H1 (cell line): Measurements from ENCODE around the gene WFDC1. TPM values are rescaled to one million over a fixed set of nuclear protein-coding genes. Genes with fewer than 3 reads are reported as not detected.

Experiments used
- CHD1 ChIP-seq: IDR thresholded peaks from 2 replicates; pipeline ENCODE4 v1.6.1; 2012; ENCODE audit warnings: low read depth, low read length, improper control_type of control experiment
- TAF7 ChIP-seq: optimal IDR thresholded peaks from 2 replicates; pipeline ENCODE3; 2011; ENCODE audit warnings: low read depth, mild to moderate bottlenecking, inconsistent platforms, low read length, moderate library complexity, borderline replicate concordance
- polyA plus RNA-seq, 7 experiments: library from polyadenylated mRNA; depleted of rRNA in 3 of 7; stranded (reverse) in 5 of 7; unstranded in 2 of 7; fragments of >200 nt in 5 of 7; fragments of 200-250 nt in 2 of 7; gene quantifications; 1 replicate in 5 of 7; 2 replicates in 1 of 7; 4 replicates in 1 of 7; pipeline versions ENCODE4 v1.2.1 to v1.2.3, GENCODE V29; 2011 to 2013; ENCODE audit warnings: missing spikeins in 2 of 7, mixed read lengths in 2 of 7
- total RNA-seq: library from RNA; stranded (reverse); fragmentation: NEBNext Ultra II Directional; extraction: Animal tissue kit (Norgen Biotek cat#: 25700); gene quantifications from 2 replicates; pipeline ENCODE4 v1.2.1, GENCODE V29; 2021
- TF ChIP-seq, protein P1 (sequence below): fragments of 300-600 bp; sonication (generic); IDR thresholded peaks from 2 replicates; pipeline ENCODE4 v1.7.1; 2012; ENCODE audit warnings: low read length, moderate library complexity, mild to moderate bottlenecking, inconsistent platforms; ENCODE audit not compliant: insufficient replicate concordance

WFDC1 gene
- total and polyA plus RNA-seq, 2 of the 8 experiments (the other 6 are each of a cell fraction or from before 2014, with no cell fraction given) = 0.70 to 1.1 TPM

DNA sequence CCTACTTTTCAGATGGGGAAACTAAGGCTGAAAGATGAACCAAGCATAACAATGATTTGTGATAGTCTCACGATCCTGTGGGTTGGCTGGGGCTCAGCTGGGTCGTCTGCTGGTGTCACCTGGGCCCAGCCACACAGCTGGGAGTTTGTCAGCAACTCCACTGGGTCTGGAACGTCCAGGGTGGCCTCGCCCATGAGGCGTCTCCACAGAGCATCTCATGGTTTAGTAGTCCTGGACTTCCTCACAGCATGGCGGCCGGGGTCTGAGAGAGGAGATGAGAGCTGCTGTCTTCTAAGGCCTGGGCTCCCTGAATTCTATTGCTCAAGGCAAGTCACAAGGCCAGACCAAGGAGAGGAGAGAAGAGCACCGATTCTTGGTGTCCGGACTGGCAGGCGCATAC, 24.1 kb upstream of the WFDC1 start (continued):
- no peak for TF ChIP-seq TAF7
- TF ChIP-seq, protein P1, sequence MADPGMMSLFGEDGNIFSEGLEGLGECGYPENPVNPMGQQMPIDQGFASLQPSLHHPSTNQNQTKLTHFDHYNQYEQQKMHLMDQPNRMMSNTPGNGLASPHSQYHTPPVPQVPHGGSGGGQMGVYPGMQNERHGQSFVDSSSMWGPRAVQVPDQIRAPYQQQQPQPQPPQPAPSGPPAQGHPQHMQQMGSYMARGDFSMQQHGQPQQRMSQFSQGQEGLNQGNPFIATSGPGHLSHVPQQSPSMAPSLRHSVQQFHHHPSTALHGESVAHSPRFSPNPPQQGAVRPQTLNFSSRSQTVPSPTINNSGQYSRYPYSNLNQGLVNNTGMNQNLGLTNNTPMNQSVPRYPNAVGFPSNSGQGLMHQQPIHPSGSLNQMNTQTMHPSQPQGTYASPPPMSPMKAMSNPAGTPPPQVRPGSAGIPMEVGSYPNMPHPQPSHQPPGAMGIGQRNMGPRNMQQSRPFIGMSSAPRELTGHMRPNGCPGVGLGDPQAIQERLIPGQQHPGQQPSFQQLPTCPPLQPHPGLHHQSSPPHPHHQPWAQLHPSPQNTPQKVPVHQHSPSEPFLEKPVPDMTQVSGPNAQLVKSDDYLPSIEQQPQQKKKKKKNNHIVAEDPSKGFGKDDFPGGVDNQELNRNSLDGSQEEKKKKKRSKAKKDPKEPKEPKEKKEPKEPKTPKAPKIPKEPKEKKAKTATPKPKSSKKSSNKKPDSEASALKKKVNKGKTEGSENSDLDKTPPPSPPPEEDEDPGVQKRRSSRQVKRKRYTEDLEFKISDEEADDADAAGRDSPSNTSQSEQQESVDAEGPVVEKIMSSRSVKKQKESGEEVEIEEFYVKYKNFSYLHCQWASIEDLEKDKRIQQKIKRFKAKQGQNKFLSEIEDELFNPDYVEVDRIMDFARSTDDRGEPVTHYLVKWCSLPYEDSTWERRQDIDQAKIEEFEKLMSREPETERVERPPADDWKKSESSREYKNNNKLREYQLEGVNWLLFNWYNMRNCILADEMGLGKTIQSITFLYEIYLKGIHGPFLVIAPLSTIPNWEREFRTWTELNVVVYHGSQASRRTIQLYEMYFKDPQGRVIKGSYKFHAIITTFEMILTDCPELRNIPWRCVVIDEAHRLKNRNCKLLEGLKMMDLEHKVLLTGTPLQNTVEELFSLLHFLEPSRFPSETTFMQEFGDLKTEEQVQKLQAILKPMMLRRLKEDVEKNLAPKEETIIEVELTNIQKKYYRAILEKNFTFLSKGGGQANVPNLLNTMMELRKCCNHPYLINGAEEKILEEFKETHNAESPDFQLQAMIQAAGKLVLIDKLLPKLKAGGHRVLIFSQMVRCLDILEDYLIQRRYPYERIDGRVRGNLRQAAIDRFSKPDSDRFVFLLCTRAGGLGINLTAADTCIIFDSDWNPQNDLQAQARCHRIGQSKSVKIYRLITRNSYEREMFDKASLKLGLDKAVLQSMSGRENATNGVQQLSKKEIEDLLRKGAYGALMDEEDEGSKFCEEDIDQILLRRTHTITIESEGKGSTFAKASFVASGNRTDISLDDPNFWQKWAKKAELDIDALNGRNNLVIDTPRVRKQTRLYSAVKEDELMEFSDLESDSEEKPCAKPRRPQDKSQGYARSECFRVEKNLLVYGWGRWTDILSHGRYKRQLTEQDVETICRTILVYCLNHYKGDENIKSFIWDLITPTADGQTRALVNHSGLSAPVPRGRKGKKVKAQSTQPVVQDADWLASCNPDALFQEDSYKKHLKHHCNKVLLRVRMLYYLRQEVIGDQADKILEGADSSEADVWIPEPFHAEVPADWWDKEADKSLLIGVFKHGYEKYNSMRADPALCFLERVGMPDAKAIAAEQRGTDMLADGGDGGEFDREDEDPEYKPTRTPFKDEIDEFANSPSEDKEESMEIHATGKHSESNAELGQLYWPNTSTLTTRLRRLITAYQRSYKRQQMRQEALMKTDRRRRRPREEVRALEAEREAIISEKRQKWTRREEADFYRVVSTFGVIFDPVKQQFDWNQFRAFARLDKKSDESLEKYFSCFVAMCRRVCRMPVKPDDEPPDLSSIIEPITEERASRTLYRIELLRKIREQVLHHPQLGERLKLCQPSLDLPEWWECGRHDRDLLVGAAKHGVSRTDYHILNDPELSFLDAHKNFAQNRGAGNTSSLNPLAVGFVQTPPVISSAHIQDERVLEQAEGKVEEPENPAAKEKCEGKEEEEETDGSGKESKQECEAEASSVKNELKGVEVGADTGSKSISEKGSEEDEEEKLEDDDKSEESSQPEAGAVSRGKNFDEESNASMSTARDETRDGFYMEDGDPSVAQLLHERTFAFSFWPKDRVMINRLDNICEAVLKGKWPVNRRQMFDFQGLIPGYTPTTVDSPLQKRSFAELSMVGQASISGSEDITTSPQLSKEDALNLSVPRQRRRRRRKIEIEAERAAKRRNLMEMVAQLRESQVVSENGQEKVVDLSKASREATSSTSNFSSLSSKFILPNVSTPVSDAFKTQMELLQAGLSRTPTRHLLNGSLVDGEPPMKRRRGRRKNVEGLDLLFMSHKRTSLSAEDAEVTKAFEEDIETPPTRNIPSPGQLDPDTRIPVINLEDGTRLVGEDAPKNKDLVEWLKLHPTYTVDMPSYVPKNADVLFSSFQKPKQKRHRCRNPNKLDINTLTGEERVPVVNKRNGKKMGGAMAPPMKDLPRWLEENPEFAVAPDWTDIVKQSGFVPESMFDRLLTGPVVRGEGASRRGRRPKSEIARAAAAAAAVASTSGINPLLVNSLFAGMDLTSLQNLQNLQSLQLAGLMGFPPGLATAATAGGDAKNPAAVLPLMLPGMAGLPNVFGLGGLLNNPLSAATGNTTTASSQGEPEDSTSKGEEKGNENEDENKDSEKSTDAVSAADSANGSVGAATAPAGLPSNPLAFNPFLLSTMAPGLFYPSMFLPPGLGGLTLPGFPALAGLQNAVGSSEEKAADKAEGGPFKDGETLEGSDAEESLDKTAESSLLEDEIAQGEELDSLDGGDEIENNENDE = no peak
- TF ChIP-seq CHD1 = no peak
